ENCODE data around the gene TOP1.

Gene TOP1

DNA sequence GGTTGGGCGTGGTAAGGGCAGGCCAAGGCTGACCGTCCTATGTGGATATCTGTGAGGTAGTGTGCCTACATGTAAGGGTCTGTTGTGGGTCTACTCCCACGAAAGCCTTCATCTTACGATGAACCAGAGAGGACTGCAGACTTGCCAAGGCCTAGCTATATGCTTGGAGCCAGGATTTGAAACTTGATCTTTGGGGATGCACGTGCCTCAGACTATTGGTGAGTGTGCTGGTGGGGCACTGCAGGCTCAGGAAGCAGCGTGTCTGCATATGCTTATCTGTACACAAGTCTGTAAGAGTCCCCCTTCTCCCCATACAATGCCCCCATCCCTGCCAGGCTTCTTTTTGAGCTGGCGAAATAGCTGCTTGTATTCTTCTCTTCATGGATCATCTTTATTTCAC is 126.6 kb downstream of the TOP1 start:
- peaks cover 8 to 10% of the 10 kb centered on the region in 2 experiments for H3K36me3 ChIP-seq (ENCODE audit: control insufficient read depth in 1 of 2, insufficient read depth in 2 of 2, low read length in 2 of 2)
- no peak overlapping the region for H3K14ac ChIP-seq (ENCODE audit: low read length)
- H3K27ac ChIP-seq (ENCODE audit: low read depth, low read length): no peak overlapping the region
- WGBS (ENCODE audit: extremely low coverage, insufficient coverage, insufficient read length): no CpG with 5 or more reads among the region's 7 CpGs
- no peak overlapping the region for H3K4me3 ChIP-seq (ENCODE audit: low read depth, low read length)
- H4K91ac ChIP-seq (ENCODE audit: low read depth, low read length): no peak overlapping the region
- no peaks in the 10 kb centered on the region for H3K27me3 ChIP-seq (ENCODE audit: insufficient read depth, low read length)
- H2BK120ac ChIP-seq (ENCODE audit: insufficient read depth, low read length, poor library complexity): no peak overlapping the region
- no peak overlapping the region for H2BK12ac ChIP-seq (ENCODE audit: low read length)
- H2AFZ ChIP-seq (ENCODE audit: insufficient read depth, low read length, poor library complexity): no peak overlapping the region
- no peak overlapping the region for H3K18ac ChIP-seq (ENCODE audit: low read length)
- no peak overlapping the region for H3K4me2 ChIP-seq (ENCODE audit: low read length)
- H2AK5ac ChIP-seq (ENCODE audit: low read length): no peak overlapping the region
- H4K12ac ChIP-seq (ENCODE audit: low read depth, low read length): no peak overlapping the region
- H3K9ac ChIP-seq (ENCODE audit: low read length): no peak overlapping the region
- H3K79me1 ChIP-seq (ENCODE audit: low read length): no peaks in the 10 kb centered on the region
- H4K8ac ChIP-seq (ENCODE audit: low read depth, low read length): no peak overlapping the region
- H3K9me3 ChIP-seq (ENCODE audit: insufficient read depth, low read depth, low read length): no peaks in the 10 kb centered on the region
- no peak overlapping the region for H3K23ac ChIP-seq (ENCODE audit: low read length)
- peaks cover 47 to 61% of the 10 kb centered on the region in 2 experiments for H3K4me1 ChIP-seq (ENCODE audit: control insufficient read depth in 1 of 2, insufficient read depth in 2 of 2, low read length in 2 of 2)
- peaks cover 30% of the 10 kb centered on the region for H3K79me2 ChIP-seq (ENCODE audit: control insufficient read depth, insufficient read depth, low read length, poor library complexity)
- no peak for DNase-seq
- H2BK5ac ChIP-seq (ENCODE audit: low read depth, low read length, poor library complexity): no peak overlapping the region
- H3K4ac ChIP-seq (ENCODE audit: low read depth, low read length): no peak overlapping the region

DNA sequence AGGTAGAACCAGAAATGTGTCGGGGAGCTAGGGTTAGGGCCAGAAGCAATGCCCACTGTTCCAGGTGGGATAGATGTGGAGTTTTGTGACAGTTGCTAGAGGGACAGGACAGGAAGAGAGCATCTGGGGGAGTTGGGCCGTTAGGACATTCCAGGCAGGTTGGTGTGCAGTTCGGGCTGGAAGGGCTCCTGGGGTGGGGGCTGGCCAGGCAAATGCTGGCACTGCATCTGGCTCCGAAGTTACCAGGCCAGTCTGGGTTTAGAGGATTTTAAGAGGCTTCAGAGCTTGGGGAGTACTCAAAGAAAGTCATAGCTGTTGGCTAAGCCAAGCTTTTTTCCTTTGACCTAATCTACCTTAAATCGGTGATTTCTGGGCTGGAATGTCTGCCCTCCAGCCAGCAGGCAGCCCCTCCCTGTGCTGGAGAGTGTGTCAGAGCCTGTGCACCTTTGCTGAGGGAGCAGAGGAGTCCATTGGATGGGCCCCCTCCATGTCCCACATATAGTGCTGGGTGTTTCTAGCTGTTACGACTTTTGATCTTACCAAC is 129.5 kb downstream of the TOP1 start:
- Histone ChIP-seq H2BK5ac (ENCODE audit: low read depth, low read length, poor library complexity) (no peak overlapping the region), H3K27ac (ENCODE audit: low read depth, low read length) (no peak overlapping the region)
- WGBS (ENCODE audit: extremely low coverage, insufficient coverage, insufficient read length): no CpG with 5 or more reads among the region's 6 CpGs

DNA sequence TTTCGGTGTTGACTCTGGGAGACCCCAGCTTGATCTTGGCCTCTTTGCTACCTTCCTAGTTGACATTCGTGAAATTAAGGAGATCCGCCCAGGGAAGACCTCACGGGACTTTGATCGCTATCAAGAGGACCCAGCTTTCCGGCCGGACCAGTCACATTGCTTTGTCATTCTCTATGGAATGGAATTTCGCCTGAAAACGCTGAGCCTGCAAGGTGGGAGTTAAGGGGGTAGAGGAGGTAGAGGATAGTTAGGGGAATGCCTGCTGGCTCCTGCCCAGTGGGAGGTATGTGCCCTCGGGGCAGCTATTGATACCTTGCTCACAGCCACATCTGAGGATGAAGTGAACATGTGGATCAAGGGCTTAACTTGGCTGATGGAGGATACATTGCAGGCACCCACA is 130.9 kb downstream of the TOP1 start:
- Histone ChIP-seq H3K4me1 (ENCODE audit: control insufficient read depth in 1 of 2, insufficient read depth in 2 of 2, low read length in 2 of 2) (peaks cover 37 to 44% of the 10 kb centered on the region in 2 experiments), H2AK5ac (ENCODE audit: low read length) (no peak overlapping the region), H3K27ac (ENCODE audit: low read depth, low read length) (no peak overlapping the region), H3K23ac (ENCODE audit: low read length) (no peak overlapping the region), H4K91ac (ENCODE audit: low read depth, low read length) (no peak overlapping the region), H4K8ac (ENCODE audit: low read depth, low read length) (no peak overlapping the region), H3K27me3 (ENCODE audit: insufficient read depth, low read length) (no peaks in the 10 kb centered on the region), H3K4me2 (ENCODE audit: low read length) (peak overlapping the region; percentile 40), H3K14ac (ENCODE audit: low read length) (no peak overlapping the region), H3K79me1 (ENCODE audit: low read length) (no peaks in the 10 kb centered on the region), H3K9me3 (ENCODE audit: insufficient read depth, low read depth, low read length) (no peaks in the 10 kb centered on the region), H2AFZ (ENCODE audit: insufficient read depth, low read length, poor library complexity) (no peak overlapping the region), H3K79me2 (ENCODE audit: control insufficient read depth, insufficient read depth, low read length, poor library complexity) (peaks cover 8% of the 10 kb centered on the region), H2BK12ac (ENCODE audit: low read length) (no peak overlapping the region), H2BK5ac (ENCODE audit: low read depth, low read length, poor library complexity) (no peak overlapping the region), H3K36me3 (ENCODE audit: control insufficient read depth in 1 of 2, insufficient read depth in 2 of 2, low read length in 2 of 2) (peaks cover 44 to 46% of the 10 kb centered on the region in 2 experiments), H2BK120ac (ENCODE audit: insufficient read depth, low read length, poor library complexity) (no peak overlapping the region), H3K4ac (ENCODE audit: low read depth, low read length) (no peak overlapping the region), H3K18ac (ENCODE audit: low read length) (peak overlapping the region; percentile 41), H4K12ac (ENCODE audit: low read depth, low read length) (no peak overlapping the region), H3K9ac (ENCODE audit: low read length) (no peak overlapping the region), H3K4me3 (ENCODE audit: low read depth, low read length) (no peak overlapping the region)
- DNase-seq: peak; percentile 79 to 91
- WGBS (ENCODE audit: extremely low coverage, insufficient coverage, insufficient read length): no CpG with 5 or more reads among the region's 10 CpGs

More for the DNA sequence above, 129.5 kb downstream of the TOP1 start:
- Histone ChIP-seq H3K27me3 (ENCODE audit: insufficient read depth, low read length) (no peaks in the 10 kb centered on the region), H3K14ac (ENCODE audit: low read length) (no peak overlapping the region), H3K79me2 (ENCODE audit: control insufficient read depth, insufficient read depth, low read length, poor library complexity) (peaks cover 12% of the 10 kb centered on the region), H3K4me1 (ENCODE audit: control insufficient read depth in 1 of 2, insufficient read depth in 2 of 2, low read length in 2 of 2) (peaks cover 42 to 48% of the 10 kb centered on the region in 2 experiments), H2BK120ac (ENCODE audit: insufficient read depth, low read length, poor library complexity) (no peak overlapping the region), H3K36me3 (ENCODE audit: control insufficient read depth in 1 of 2, insufficient read depth in 2 of 2, low read length in 2 of 2) (peaks cover 30 to 32% of the 10 kb centered on the region in 2 experiments), H4K91ac (ENCODE audit: low read depth, low read length) (no peak overlapping the region), H3K4ac (ENCODE audit: low read depth, low read length) (peak overlapping the region; percentile 43), H3K9ac (ENCODE audit: low read length) (no peak overlapping the region), H2AK5ac (ENCODE audit: low read length) (no peak overlapping the region), H3K9me3 (ENCODE audit: insufficient read depth, low read depth, low read length) (no peaks in the 10 kb centered on the region), H3K79me1 (ENCODE audit: low read length) (no peaks in the 10 kb centered on the region), H3K18ac (ENCODE audit: low read length) (no peak overlapping the region), H3K4me3 (ENCODE audit: low read depth, low read length) (no peak overlapping the region), H4K8ac (ENCODE audit: low read depth, low read length) (no peak overlapping the region), H4K12ac (ENCODE audit: low read depth, low read length) (no peak overlapping the region), H2AFZ (ENCODE audit: insufficient read depth, low read length, poor library complexity) (no peak overlapping the region), H3K23ac (ENCODE audit: low read length) (no peak overlapping the region), H3K4me2 (ENCODE audit: low read length) (no peak overlapping the region), H2BK12ac (ENCODE audit: low read length) (no peak overlapping the region)
- peak; percentile 78 to 86 for DNase-seq

DNA sequence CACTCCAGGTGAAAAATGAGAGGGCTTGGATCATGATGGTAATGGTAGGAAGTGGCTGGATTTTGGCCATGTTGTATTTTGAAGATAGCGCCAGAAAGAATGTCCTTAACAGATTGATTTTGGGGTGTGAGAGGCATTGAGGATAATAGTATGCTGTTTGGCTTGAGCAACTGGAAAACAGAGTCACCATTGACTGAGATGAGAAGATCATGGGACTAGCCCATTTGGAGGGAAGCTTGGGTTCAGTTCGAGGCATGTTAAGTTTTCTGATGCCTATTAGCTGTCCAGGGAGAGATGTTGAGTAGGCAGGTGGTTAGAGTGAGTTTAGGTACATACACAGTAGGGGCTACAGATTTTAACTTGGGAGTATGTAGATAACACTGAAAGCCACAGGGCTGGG is 132.1 kb downstream of the TOP1 start:
- peaks cover 54 to 58% of the 10 kb centered on the region in 2 experiments for H3K36me3 ChIP-seq (ENCODE audit: control insufficient read depth in 1 of 2, insufficient read depth in 2 of 2, low read length in 2 of 2)
- H2BK120ac ChIP-seq (ENCODE audit: insufficient read depth, low read length, poor library complexity): no peak overlapping the region
- H3K23ac ChIP-seq (ENCODE audit: low read length): no peak overlapping the region
- H3K27me3 ChIP-seq (ENCODE audit: insufficient read depth, low read length): no peaks in the 10 kb centered on the region
- H2BK5ac ChIP-seq (ENCODE audit: low read depth, low read length, poor library complexity): no peak overlapping the region
- no peak overlapping the region for H3K27ac ChIP-seq (ENCODE audit: low read depth, low read length)
- no peak overlapping the region for H2AFZ ChIP-seq (ENCODE audit: insufficient read depth, low read length, poor library complexity)
- H3K9me3 ChIP-seq (ENCODE audit: insufficient read depth, low read depth, low read length): no peaks in the 10 kb centered on the region
- H3K18ac ChIP-seq (ENCODE audit: low read length): no peak overlapping the region
- peaks cover 37 to 39% of the 10 kb centered on the region in 2 experiments for H3K4me1 ChIP-seq (ENCODE audit: control insufficient read depth in 1 of 2, insufficient read depth in 2 of 2, low read length in 2 of 2)
- H3K79me1 ChIP-seq (ENCODE audit: low read length): no peaks in the 10 kb centered on the region
- peaks cover 8% of the 10 kb centered on the region for H3K79me2 ChIP-seq (ENCODE audit: control insufficient read depth, insufficient read depth, low read length, poor library complexity)
- H3K14ac ChIP-seq (ENCODE audit: low read length): no peak overlapping the region
- H4K12ac ChIP-seq (ENCODE audit: low read depth, low read length): no peak overlapping the region
- no peak overlapping the region for H3K4me3 ChIP-seq (ENCODE audit: low read depth, low read length)
- H3K4ac ChIP-seq (ENCODE audit: low read depth, low read length): no peak overlapping the region
- H2BK12ac ChIP-seq (ENCODE audit: low read length): no peak overlapping the region
- H4K8ac ChIP-seq (ENCODE audit: low read depth, low read length): no peak overlapping the region
- H3K4me2 ChIP-seq (ENCODE audit: low read length): no peak overlapping the region
- H4K91ac ChIP-seq (ENCODE audit: low read depth, low read length): no peak overlapping the region
- WGBS (ENCODE audit: extremely low coverage, insufficient coverage, insufficient read length): no CpG with 5 or more reads among the region's 2 CpGs
- DNase-seq: no peak
- no peak overlapping the region for H2AK5ac ChIP-seq (ENCODE audit: low read length)
- H3K9ac ChIP-seq (ENCODE audit: low read length): no peak overlapping the region
